DND-41 (cell line): Measurements from ENCODE around the gene SLC6A9.

Experiments used
- EZH2 ChIP-seq: IDR thresholded peaks from 3 replicates; pipeline ENCODE4 v1.6.1; 2012; ENCODE audit warnings: borderline replicate concordance, low read depth, mild to moderate bottlenecking, moderate library complexity, low read length, inconsistent platforms; ENCODE audit not compliant: severe bottlenecking
- TF ChIP-seq, protein P1 (sequence below): IDR thresholded peaks from 2 replicates; pipeline ENCODE4 v1.5.1; 2012; ENCODE audit warnings: borderline replicate concordance, low read length, moderate library complexity, mild to moderate bottlenecking; ENCODE audit not compliant: poor library complexity, severe bottlenecking; ENCODE audit errors: extremely low read depth

DNA sequence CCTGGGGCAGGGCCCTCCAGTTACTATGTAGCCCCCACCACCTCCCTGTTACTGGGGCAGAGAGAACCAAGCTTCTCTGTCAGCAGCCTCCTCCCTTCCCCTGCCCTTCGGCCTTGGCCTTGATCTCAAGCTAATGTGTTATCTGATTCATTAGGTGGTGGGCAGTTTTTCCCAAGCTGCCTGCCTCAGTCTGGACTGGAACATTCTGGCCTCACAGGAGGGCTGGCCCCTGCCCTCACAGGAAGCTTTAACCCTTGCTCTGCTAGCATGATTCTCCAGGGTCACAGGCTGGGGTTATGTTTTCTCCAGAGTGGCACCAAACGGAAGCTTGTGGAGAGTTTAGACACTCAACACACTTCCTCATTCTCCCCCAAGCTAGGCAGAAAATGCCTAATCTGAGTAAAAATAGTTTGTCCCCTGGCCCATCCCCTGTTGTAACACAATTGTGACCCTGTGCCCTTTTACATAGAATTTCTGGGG, 37.2 kb upstream of the SLC6A9 start:
- TF ChIP-seq, protein P1, sequence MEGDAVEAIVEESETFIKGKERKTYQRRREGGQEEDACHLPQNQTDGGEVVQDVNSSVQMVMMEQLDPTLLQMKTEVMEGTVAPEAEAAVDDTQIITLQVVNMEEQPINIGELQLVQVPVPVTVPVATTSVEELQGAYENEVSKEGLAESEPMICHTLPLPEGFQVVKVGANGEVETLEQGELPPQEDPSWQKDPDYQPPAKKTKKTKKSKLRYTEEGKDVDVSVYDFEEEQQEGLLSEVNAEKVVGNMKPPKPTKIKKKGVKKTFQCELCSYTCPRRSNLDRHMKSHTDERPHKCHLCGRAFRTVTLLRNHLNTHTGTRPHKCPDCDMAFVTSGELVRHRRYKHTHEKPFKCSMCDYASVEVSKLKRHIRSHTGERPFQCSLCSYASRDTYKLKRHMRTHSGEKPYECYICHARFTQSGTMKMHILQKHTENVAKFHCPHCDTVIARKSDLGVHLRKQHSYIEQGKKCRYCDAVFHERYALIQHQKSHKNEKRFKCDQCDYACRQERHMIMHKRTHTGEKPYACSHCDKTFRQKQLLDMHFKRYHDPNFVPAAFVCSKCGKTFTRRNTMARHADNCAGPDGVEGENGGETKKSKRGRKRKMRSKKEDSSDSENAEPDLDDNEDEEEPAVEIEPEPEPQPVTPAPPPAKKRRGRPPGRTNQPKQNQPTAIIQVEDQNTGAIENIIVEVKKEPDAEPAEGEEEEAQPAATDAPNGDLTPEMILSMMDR, result no peak
- TF ChIP-seq EZH2, result no peak
